Measurements from ENCODE around the gene NPHS1.

Gene NPHS1

GRCh38 chr19:35879068-35879467 is 26.8 kb upstream of the NPHS1 start:
- Histone ChIP-seq H3K27me3 (ENCODE audit: insufficient read depth, low read length, poor library complexity, severe bottlenecking) (no peaks in the 10 kb centered on the region), H3K4me2 (ENCODE audit: low read depth, low read length, poor library complexity, severe bottlenecking) (no peak overlapping the region), H3K36me3 (ENCODE audit: insufficient read depth, low read length) (no peaks in the 10 kb centered on the region), H3K9ac (ENCODE audit: low read depth, low read length, poor library complexity, severe bottlenecking) (no peak overlapping the region), H3K9me3 (ENCODE audit: insufficient read depth, low read depth, low read length) (no peaks in the 10 kb centered on the region), H3K9me2 (replicated peaks; ENCODE audit: low read depth, low read length) (no peaks in the 10 kb centered on the region), H4K20me1 (ENCODE audit: insufficient read depth, low read length, poor library complexity, severe bottlenecking) (peaks cover 2% of the 10 kb centered on the region), H3K4me3 (ENCODE audit: low read length, poor library complexity, severe bottlenecking) (no peak overlapping the region), H2AFZ (ENCODE audit: low read length) (no peak overlapping the region), H3K79me2 (ENCODE audit: insufficient read depth, low read length) (no peaks in the 10 kb centered on the region), H3K4me1 (ENCODE audit: insufficient read depth, low read length, poor library complexity, severe bottlenecking) (no peaks in the 10 kb centered on the region), H3F3A (ENCODE audit: low read depth) (no peaks in the 10 kb centered on the region)
- TF ChIP-seq CTCF (conservative IDR thresholded peaks at IDR 0.05; ENCODE audit: low read length), result no peak
- no peak for TF ChIP-seq EZH2phosphoT487 (IDR thresholded peaks at IDR 0.05; ENCODE audit: borderline replicate concordance)

- Histone ChIP-seq H3K9ac (ENCODE audit: low read depth, low read length, poor library complexity, severe bottlenecking) (no peak overlapping the region), H3K9me3 (ENCODE audit: insufficient read depth, low read depth, low read length) (no peaks in the 10 kb centered on the region), H3K27me3 (ENCODE audit: insufficient read depth, low read length, poor library complexity, severe bottlenecking) (no peaks in the 10 kb centered on the region), H3K36me3 (ENCODE audit: insufficient read depth, low read length) (no peaks in the 10 kb centered on the region), H3K9me2 (replicated peaks; ENCODE audit: low read depth, low read length) (no peaks in the 10 kb centered on the region), H3K4me1 (ENCODE audit: insufficient read depth, low read length, poor library complexity, severe bottlenecking) (no peaks in the 10 kb centered on the region), H3F3A (ENCODE audit: low read depth) (no peaks in the 10 kb centered on the region), H3K79me2 (ENCODE audit: insufficient read depth, low read length) (no peaks in the 10 kb centered on the region), H2AFZ (ENCODE audit: low read length) (no peak overlapping the region), H3K4me2 (ENCODE audit: low read depth, low read length, poor library complexity, severe bottlenecking) (no peak overlapping the region), H4K20me1 (ENCODE audit: insufficient read depth, low read length, poor library complexity, severe bottlenecking) (no peaks in the 10 kb centered on the region), H3K4me3 (ENCODE audit: low read length, poor library complexity, severe bottlenecking) (no peak overlapping the region)
- TF ChIP-seq CTCF (conservative IDR thresholded peaks at IDR 0.05; ENCODE audit: low read length) (no peak), EZH2phosphoT487 (IDR thresholded peaks at IDR 0.05; ENCODE audit: borderline replicate concordance) (no peak)
These were observed 22.2 kb upstream of the NPHS1 start for GRCh38 chr19:35874392-35874930.

- Histone ChIP-seq H3K4me1 (ENCODE audit: insufficient read depth, low read length, poor library complexity, severe bottlenecking) (no peaks in the 10 kb centered on the region), H3K4me2 (ENCODE audit: low read depth, low read length, poor library complexity, severe bottlenecking) (no peak overlapping the region), H3K27me3 (ENCODE audit: insufficient read depth, low read length, poor library complexity, severe bottlenecking) (no peaks in the 10 kb centered on the region), H3K79me2 (ENCODE audit: insufficient read depth, low read length) (no peaks in the 10 kb centered on the region), H3K9ac (ENCODE audit: low read depth, low read length, poor library complexity, severe bottlenecking) (no peak overlapping the region), H2AFZ (ENCODE audit: low read length) (no peak overlapping the region), H3F3A (ENCODE audit: low read depth) (no peaks in the 10 kb centered on the region), H3K9me2 (replicated peaks; ENCODE audit: low read depth, low read length) (no peaks in the 10 kb centered on the region), H3K9me3 (ENCODE audit: insufficient read depth, low read depth, low read length) (no peaks in the 10 kb centered on the region), H4K20me1 (ENCODE audit: insufficient read depth, low read length, poor library complexity, severe bottlenecking) (no peaks in the 10 kb centered on the region), H3K4me3 (ENCODE audit: low read length, poor library complexity, severe bottlenecking) (no peak overlapping the region), H3K36me3 (ENCODE audit: insufficient read depth, low read length) (no peaks in the 10 kb centered on the region)
- no peak for TF ChIP-seq EZH2phosphoT487 (IDR thresholded peaks at IDR 0.05; ENCODE audit: borderline replicate concordance)
- no peak for TF ChIP-seq CTCF (conservative IDR thresholded peaks at IDR 0.05; ENCODE audit: low read length)
These were observed 19.9 kb upstream of the NPHS1 start for GRCh38 chr19:35872180-35872579.

Data from Loucy (cell line).